Stimulated activated naive B cell treated with anti-CD40 and anti-IgM and Interleukin-4, amounts not matched to agents 10 μg/mL and 1 μg/mL and 100 μg/mL, for 72 hours (primary cell): ENCODE measurements around the gene DPP10.

ENCODE experiments used
- ATAC-seq, 2 donors: fragments of 150-1000 bp; cut with Tn5 transposase; replicated peaks; 2 replicates each; pipeline ENCODE4 v1.10.0; 2021; ENCODE audit warnings: moderate library complexity in 1 of 2
- DNase-seq: peaks from one replicate; pipeline ENCODE4 v3.0.0; 2021
- H3K27ac Mint-ChIP-seq: one replicate; pipeline ENCODE4 v1.8.0; 2022; ENCODE audit warnings: mild to moderate bottlenecking, mixed read lengths
- H3K27me3 Mint-ChIP-seq, 2 donors: one replicate each; pipeline ENCODE4 v1.8.0; 2022; ENCODE audit warnings: mixed read lengths in 2 of 2
- H3K36me3 Mint-ChIP-seq, 2 donors: one replicate each; pipeline ENCODE4 v1.8.0; 2022; ENCODE audit warnings: mixed read lengths in 2 of 2, mild to moderate bottlenecking in 1 of 2
- H3K4me1 Mint-ChIP-seq, 2 donors: one replicate each; pipeline ENCODE4 v1.8.0; 2022; ENCODE audit warnings: mixed read lengths in 2 of 2, mild to moderate bottlenecking in 1 of 2
- H3K4me3 Mint-ChIP-seq, 2 donors: one replicate each; pipeline ENCODE4 v1.8.0; 2022; ENCODE audit warnings: mild to moderate bottlenecking in 2 of 2, mixed read lengths in 2 of 2, moderate library complexity in 1 of 2
- H3K9me3 Mint-ChIP-seq, 2 donors: one replicate each; pipeline ENCODE4 v1.8.0; 2022; ENCODE audit warnings: mixed read lengths in 2 of 2, mild to moderate bottlenecking in 1 of 2

The DPP10 gene

GRCh38 chr2:115807276-115807675, 1364.8 kb downstream of the DPP10 start:
- no peaks in the 10 kb centered on the region for H3K4me1 Mint-ChIP-seq

DNA sequence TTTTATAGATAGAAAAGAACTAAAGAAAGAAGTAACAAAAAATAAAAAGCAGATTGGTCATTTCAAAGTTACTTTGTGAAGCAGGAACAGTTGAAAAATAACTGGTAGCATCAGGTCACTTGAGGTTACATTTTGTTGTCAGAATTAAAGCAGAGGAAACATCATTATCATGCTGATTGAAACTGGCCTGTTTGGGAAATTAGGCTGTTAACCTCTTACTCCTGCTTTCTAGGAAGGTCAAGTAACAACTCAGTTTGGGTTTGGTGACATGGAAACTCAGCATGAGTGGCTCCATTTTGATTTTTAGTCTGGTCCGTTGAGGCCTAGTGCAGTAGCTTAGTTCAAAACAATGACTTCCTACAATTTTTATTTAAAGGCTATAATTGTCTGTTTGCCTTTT, 1383.5 kb downstream of the DPP10 start:
- Mint-ChIP-seq H3K27me3 (no peaks in the 10 kb centered on the region), H3K36me3 (no peaks in the 10 kb centered on the region), H3K9me3 (peaks cover 0 to 3% of the 10 kb centered on the region in 2 donors), H3K4me1 (no peaks in the 10 kb centered on the region), H3K27ac (no peak overlapping the region), H3K4me3 (no peak overlapping the region)
- no peak for ATAC-seq
- DNase-seq, result no peak

More at GRCh38 chr2:115807276-115807675, 1364.8 kb downstream of the DPP10 start:
- Mint-ChIP-seq H3K36me3 (no peaks in the 10 kb centered on the region), H3K27ac (no peak overlapping the region), H3K4me3 (no peak overlapping the region), H3K27me3 (no peaks in the 10 kb centered on the region), H3K9me3 (peaks cover 3 to 5% of the 10 kb centered on the region in 2 donors)
- no peak for DNase-seq
- no peak for ATAC-seq

GRCh38 chr2:115833196-115833595, 1390.8 kb downstream of the DPP10 start:
- H3K9me3 Mint-ChIP-seq, result peaks cover 0 to 2% of the 10 kb centered on the region in 2 donors
- H3K36me3 Mint-ChIP-seq, result no peaks in the 10 kb centered on the region
- H3K27ac Mint-ChIP-seq, result no peak overlapping the region
- no peaks in the 10 kb centered on the region for H3K27me3 Mint-ChIP-seq
- no peak for ATAC-seq
- no peak for DNase-seq
- no peaks in the 10 kb centered on the region for H3K4me1 Mint-ChIP-seq
- H3K4me3 Mint-ChIP-seq, result no peak overlapping the region

DNA sequence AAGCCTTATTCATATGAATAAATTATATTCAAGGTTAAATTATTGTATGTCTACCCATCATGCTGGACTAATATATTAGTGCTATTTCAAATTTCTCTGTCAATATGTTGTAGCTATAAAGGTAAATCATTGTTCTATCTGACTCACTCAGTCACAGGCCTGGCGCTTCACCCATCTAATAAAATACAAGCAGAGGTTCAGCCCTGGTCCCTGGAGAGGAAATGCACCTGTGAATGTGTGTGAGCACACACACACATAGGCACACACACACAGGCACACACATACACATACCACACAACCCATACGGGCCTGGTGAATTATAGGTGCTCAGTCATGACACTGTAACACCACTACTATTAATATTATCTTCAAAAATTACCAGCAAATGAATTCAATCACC, 1396.1 kb downstream of the DPP10 start:
- Mint-ChIP-seq H3K27ac (no peak overlapping the region), H3K27me3 (no peaks in the 10 kb centered on the region), H3K4me3 (no peak overlapping the region), H3K4me1 (no peaks in the 10 kb centered on the region), H3K36me3 (no peaks in the 10 kb centered on the region), H3K9me3 (peaks cover 0 to 2% of the 10 kb centered on the region in 2 donors)
- ATAC-seq (no peak), DNase-seq (no peak)

- no peak for DNase-seq
- no peak overlapping the region for H3K27ac Mint-ChIP-seq
- ATAC-seq, result no peak
- H3K4me1 Mint-ChIP-seq, result no peaks in the 10 kb centered on the region
- H3K4me3 Mint-ChIP-seq, result no peak overlapping the region
- H3K9me3 Mint-ChIP-seq, result peaks cover 0 to 2% of the 10 kb centered on the region in 2 donors
- H3K27me3 Mint-ChIP-seq, result no peaks in the 10 kb centered on the region
- no peaks in the 10 kb centered on the region for H3K36me3 Mint-ChIP-seq
Observed at GRCh38 chr2:115842306-115842705, 1399.9 kb downstream of the DPP10 start.

DNA sequence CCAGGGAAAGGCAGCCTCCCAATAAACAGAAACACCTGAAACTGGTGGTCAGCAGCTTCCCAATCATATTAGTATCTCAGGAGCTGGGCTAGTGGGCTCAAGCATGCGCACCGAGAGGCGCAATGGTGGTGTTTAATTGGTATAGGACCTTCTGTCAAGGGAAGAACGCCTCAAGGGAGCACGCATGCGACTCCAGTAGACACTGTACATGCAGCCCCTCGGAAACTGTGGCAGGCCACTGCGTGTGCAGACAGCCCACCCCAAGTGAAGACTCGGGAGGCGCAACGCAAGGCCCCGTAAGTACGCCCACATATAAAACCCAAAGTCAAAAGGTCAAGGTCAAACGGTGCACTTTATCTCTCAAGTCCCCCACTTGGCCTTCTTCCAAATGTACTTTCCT, 1405.8 kb downstream of the DPP10 start:
- Mint-ChIP-seq H3K4me1 (no peaks in the 10 kb centered on the region), H3K4me3 (no peak overlapping the region), H3K27me3 (no peaks in the 10 kb centered on the region), H3K27ac (no peak overlapping the region), H3K36me3 (no peaks in the 10 kb centered on the region), H3K9me3 (peaks cover 7 to 8% of the 10 kb centered on the region in 2 donors)
- ATAC-seq (no peak), DNase-seq (no peak)

DNA sequence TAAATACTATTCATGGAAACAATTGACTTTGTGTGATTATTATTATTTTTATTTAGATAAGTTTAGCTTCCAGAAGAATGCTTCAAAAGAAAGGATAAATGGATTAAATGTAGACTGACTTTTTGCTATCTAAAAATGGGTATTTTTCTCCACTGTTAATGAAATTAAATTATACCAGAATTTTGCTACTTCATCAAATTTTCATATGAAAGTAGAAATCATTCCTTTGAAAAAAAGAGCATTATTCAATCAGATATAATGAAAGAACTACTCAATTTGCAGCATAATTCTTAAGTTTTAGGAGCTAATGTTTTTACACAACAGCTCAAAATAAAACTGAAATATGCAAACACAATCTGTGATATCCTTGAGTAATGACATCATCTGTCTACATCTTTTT, 1424.6 kb downstream of the DPP10 start:
- Mint-ChIP-seq H3K36me3 (no peaks in the 10 kb centered on the region), H3K4me3 (no peak overlapping the region), H3K9me3 (peaks cover 0 to 2% of the 10 kb centered on the region in 2 donors), H3K4me1 (no peaks in the 10 kb centered on the region), H3K27me3 (no peaks in the 10 kb centered on the region), H3K27ac (no peak overlapping the region)
- no peak for ATAC-seq
- DNase-seq, result no peak

- ATAC-seq (no peak), DNase-seq (no peak)
- H3K4me1 Mint-ChIP-seq, result no peaks in the 10 kb centered on the region
- no peaks in the 10 kb centered on the region for H3K36me3 Mint-ChIP-seq
- no peak overlapping the region for H3K27ac Mint-ChIP-seq
- H3K27me3 Mint-ChIP-seq, result no peaks in the 10 kb centered on the region
- H3K4me3 Mint-ChIP-seq, result no peak overlapping the region
- peaks cover 0 to 2% of the 10 kb centered on the region in 2 donors for H3K9me3 Mint-ChIP-seq
Observed at GRCh38 chr2:115874427-115874826, 1432.0 kb downstream of the DPP10 start.

GRCh38 chr2:115880558-115880957, 1438.1 kb downstream of the DPP10 start:
- peaks cover 0 to 2% of the 10 kb centered on the region in 2 donors for H3K9me3 Mint-ChIP-seq
- ATAC-seq (no peak), DNase-seq (no peak)
- no peak overlapping the region for H3K27ac Mint-ChIP-seq
- no peaks in the 10 kb centered on the region for H3K36me3 Mint-ChIP-seq
- H3K27me3 Mint-ChIP-seq, result no peaks in the 10 kb centered on the region
- no peak overlapping the region for H3K4me3 Mint-ChIP-seq
- H3K4me1 Mint-ChIP-seq, result no peaks in the 10 kb centered on the region

- no peak overlapping the region for H3K27ac Mint-ChIP-seq
- H3K4me1 Mint-ChIP-seq, result no peaks in the 10 kb centered on the region
- H3K9me3 Mint-ChIP-seq, result peaks cover 13 to 24% of the 10 kb centered on the region in 2 donors
- no peak for ATAC-seq
- H3K4me3 Mint-ChIP-seq, result no peak overlapping the region
- H3K27me3 Mint-ChIP-seq, result no peaks in the 10 kb centered on the region
- no peak for DNase-seq
- no peaks in the 10 kb centered on the region for H3K36me3 Mint-ChIP-seq
Observed at GRCh38 chr2:115887209-115887776, 1444.9 kb downstream of the DPP10 start.
